ENCODE measurements around the gene SLFN11. TPM values are rescaled to one million over a fixed set of nuclear protein-coding genes. Genes with fewer than 3 reads are reported as not detected.

The SLFN11 gene
- total RNA-seq, 1 donor from 2014 or later = 0.02 TPM

DNA sequence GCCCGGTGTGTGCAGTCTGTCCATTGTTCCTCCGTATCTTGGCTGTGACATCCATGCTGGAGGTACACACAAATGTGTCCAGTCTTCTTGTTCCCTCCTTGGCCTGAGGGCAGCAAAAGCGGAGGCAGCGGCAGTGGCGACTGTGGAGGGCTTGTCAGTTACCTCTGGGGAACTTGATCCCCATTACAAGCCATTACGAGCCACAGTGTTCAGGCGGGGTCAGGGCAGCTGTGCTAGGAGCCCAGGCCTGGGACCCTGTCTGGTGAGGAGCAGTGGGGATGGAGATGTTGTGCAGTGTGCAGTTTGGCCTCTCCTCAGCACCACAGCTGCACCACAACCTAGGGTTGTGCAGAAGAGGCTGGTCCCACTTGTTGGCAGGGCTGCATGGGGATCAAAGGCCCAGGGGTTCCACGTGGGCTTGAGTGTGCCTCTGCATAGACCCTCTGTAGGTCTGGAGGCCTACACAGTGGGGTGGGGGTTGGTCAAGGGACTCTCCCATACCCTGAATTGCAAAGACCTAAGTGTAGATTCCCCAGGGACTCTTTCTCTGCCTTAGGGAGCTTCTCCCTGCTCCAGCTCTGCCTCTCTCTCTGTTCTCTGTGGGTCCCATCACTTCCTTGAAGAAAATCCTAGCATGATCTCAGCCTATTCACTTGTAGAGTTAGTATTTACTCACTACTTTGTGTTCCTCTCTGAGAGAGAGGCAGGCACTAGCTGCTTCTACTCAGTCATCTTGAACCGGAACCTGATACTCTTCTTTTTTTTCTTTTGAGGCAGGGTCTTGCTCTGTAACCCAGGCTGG is 58.8 kb downstream of the SLFN11 start:
- peaks cover 15% of the 10 kb centered on the region for H3K27me3 ChIP-seq
- H3K27ac ChIP-seq = no peak overlapping the region
- Mint-ChIP-seq H3K4me1 (no peaks in the 10 kb centered on the region), H3K36me3 (no peaks in the 10 kb centered on the region), H3K27ac (no peak overlapping the region), H3K4me3 (no peak overlapping the region), H3K9me3 (no peaks in the 10 kb centered on the region), H3K27me3 (ENCODE audit: insufficient read depth, low read depth) (peaks cover 8% of the 10 kb centered on the region)
- H3K9ac ChIP-seq = no peak overlapping the region
- no peaks in the 10 kb centered on the region for H3K36me3 ChIP-seq
- DNase-seq (ENCODE audit: low spot score) = no peak
- no peak overlapping the region for H3K4me2 ChIP-seq
- H3F3A ChIP-seq (ENCODE audit: low read depth) = no peaks in the 10 kb centered on the region
- no peak overlapping the region for H3K4me3 ChIP-seq
- H4K20me1 ChIP-seq (ENCODE audit: low read depth) = no peaks in the 10 kb centered on the region
- H3K79me2 ChIP-seq (ENCODE audit: low read depth) = no peaks in the 10 kb centered on the region
- H3K9me3 ChIP-seq (ENCODE audit: low read depth) = no peaks in the 10 kb centered on the region
- TF ChIP-seq CTCF (IDR thresholded peaks at IDR 0.05) (no peak), EZH2 (IDR thresholded peaks at IDR 0.05) (no peak), EZH2phosphoT487 (IDR thresholded peaks at IDR 0.05) (no peak)
- H3K4me1 ChIP-seq = no peaks in the 10 kb centered on the region
- H2AFZ ChIP-seq (replicated peaks) = peak overlapping the region; percentile 28

DNA sequence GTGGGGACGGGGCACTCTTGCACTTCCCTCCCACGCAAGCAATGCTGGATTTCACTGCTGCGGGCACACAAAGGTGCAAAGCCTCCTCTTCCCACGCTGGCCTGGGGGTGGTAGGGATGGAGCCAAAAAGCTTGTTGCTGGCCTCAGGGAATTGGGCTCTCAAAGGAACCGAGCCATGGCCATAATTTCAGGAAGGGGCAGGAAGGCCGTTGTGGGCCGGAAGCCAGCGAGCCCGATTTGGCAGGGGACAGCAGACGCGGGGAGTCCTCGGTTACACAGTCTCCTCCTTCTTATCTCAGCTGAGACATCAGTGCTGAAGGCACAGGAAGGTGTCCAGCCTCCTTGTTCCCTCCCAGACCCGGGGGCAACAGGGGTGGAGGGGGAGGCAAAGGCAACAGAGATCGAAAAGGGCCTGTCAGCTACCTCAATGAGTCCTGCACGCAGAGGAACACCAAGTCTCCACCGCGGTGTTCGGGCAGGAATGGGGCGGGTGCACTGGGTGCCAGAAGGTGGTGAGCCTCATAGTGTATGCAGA is 59.5 kb downstream of the SLFN11 start:
- Histone ChIP-seq H2AFZ (replicated peaks) (peak overlapping the region; percentile 98), H3K4me1 (no peaks in the 10 kb centered on the region), H3K4me2 (peak overlapping the region; percentile 61), H4K20me1 (ENCODE audit: low read depth) (no peaks in the 10 kb centered on the region), H3F3A (ENCODE audit: low read depth) (no peaks in the 10 kb centered on the region), H3K27me3 (peaks cover 15% of the 10 kb centered on the region), H3K79me2 (ENCODE audit: low read depth) (no peaks in the 10 kb centered on the region), H3K36me3 (no peaks in the 10 kb centered on the region), H3K9ac (no peak overlapping the region), H3K9me3 (ENCODE audit: low read depth) (no peaks in the 10 kb centered on the region), H3K4me3 (no peak overlapping the region), H3K27ac (no peak overlapping the region)
- Mint-ChIP-seq H3K27me3 (ENCODE audit: insufficient read depth, low read depth) (peaks cover 8% of the 10 kb centered on the region), H3K4me1 (no peaks in the 10 kb centered on the region), H3K4me3 (no peak overlapping the region), H3K36me3 (no peaks in the 10 kb centered on the region), H3K27ac (no peak overlapping the region), H3K9me3 (no peaks in the 10 kb centered on the region)
- no peak for DNase-seq (ENCODE audit: low spot score)
- TF ChIP-seq CTCF (IDR thresholded peaks at IDR 0.05) (no peak), EZH2 (IDR thresholded peaks at IDR 0.05) (no peak), EZH2phosphoT487 (IDR thresholded peaks at IDR 0.05) (no peak)

DNA sequence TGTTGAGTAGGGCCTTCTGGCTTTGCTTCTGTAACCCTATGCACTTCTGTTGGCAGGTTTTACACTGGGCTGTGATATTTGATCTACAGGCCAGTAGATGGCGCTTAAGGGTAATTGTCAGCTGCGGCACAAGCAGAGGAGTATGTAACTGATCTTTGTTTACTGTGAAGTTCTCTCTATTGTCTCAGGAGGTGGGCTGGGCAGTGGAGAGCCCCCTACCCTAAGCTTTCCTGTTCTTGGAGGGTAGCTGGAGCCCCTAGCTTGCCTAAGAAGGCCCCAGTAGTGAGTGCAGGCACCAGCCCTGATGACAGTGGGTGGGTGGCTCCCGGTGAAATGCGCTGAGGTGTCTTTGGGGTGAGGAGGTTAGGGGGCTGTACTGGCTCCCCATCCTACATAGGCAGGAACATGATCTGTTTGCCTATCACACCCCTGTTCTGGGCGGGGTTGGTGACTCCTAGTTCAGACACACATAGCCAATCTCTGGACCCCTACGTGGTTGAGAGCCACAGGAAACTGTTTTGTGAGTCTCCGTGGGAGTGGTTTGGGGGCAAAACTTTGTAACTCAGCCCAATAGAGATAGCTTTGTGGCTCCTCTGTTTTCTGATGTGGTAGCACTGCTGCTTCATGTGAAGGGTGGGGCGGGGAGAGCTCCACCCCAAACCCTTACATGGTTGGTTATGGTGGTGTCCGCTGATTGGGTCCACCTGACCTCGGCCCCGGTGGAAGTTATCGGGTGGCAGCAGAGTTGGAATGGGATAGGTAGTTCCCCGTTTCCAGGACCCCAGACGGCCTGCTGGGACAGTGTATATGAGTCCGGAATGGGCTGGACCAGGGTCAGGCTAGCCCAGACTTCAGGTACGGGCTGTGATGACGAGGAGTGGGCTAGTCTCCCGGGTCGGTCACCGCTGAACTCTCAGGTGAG is 60.4 kb downstream of the SLFN11 start:
- peak; percentile 79 for DNase-seq (ENCODE audit: low spot score)
- H3K4me3 ChIP-seq = no peak overlapping the region
- H3K9me3 ChIP-seq (ENCODE audit: low read depth) = no peaks in the 10 kb centered on the region
- H3K4me3 Mint-ChIP-seq = no peak overlapping the region
- H3K9me3 Mint-ChIP-seq = no peaks in the 10 kb centered on the region
- H3K4me1 ChIP-seq = no peaks in the 10 kb centered on the region
- peak overlapping the region; percentile 98 for H2AFZ ChIP-seq (replicated peaks)
- H3F3A ChIP-seq (ENCODE audit: low read depth) = no peaks in the 10 kb centered on the region
- no peaks in the 10 kb centered on the region for H3K36me3 ChIP-seq
- peak; percentile 83 for TF ChIP-seq CTCF (IDR thresholded peaks at IDR 0.05)
- TF ChIP-seq EZH2 (IDR thresholded peaks at IDR 0.05) = no peak
- TF ChIP-seq EZH2phosphoT487 (IDR thresholded peaks at IDR 0.05) = no peak
- peak overlapping the region; percentile 32 for H3K27ac Mint-ChIP-seq
- peaks cover 15% of the 10 kb centered on the region for H3K27me3 ChIP-seq
- no peaks in the 10 kb centered on the region for H3K4me1 Mint-ChIP-seq
- peak overlapping the region; percentile 61 for H3K4me2 ChIP-seq
- no peak overlapping the region for H3K9ac ChIP-seq
- H3K36me3 Mint-ChIP-seq = no peaks in the 10 kb centered on the region
- H3K27ac ChIP-seq = no peak overlapping the region
- no peaks in the 10 kb centered on the region for H3K79me2 ChIP-seq (ENCODE audit: low read depth)
- peaks cover 7% of the 10 kb centered on the region for H3K27me3 Mint-ChIP-seq (ENCODE audit: insufficient read depth, low read depth)
- no peaks in the 10 kb centered on the region for H4K20me1 ChIP-seq (ENCODE audit: low read depth)

All from neural progenitor cell (in vitro differentiated cells).